Ishikawa (cell line): ENCODE measurements around the gene TM9SF1.

Source experiments
- CEBPB ChIP-seq: IDR thresholded peaks from 2 replicates; pipeline ENCODE4 v1.6.1; 2012
- CREB1 ChIP-seq: IDR thresholded peaks from 2 replicates; pipeline ENCODE4 v1.6.1; 2012; ENCODE audit warnings: low read depth
- EGR1 ChIP-seq: IDR thresholded peaks from 2 replicates; pipeline ENCODE4 v1.6.1; 2012
- EP300 ChIP-seq: IDR thresholded peaks from 2 replicates; pipeline ENCODE4 v1.6.1; 2012; ENCODE audit warnings: borderline replicate concordance
- FOXM1 ChIP-seq: IDR thresholded peaks from 2 replicates; pipeline ENCODE4 v1.6.1; 2012; ENCODE audit warnings: low read depth, borderline replicate concordance
- NFIC ChIP-seq: IDR thresholded peaks from 2 replicates; pipeline ENCODE4 v1.6.1; 2012
- RAD21 ChIP-seq: IDR thresholded peaks from 2 replicates; pipeline ENCODE4 v1.6.1; 2012; ENCODE audit warnings: low read depth
- TAF1 ChIP-seq: IDR thresholded peaks from 2 replicates; pipeline ENCODE4 v1.6.1; 2012; ENCODE audit warnings: low read depth, mild to moderate bottlenecking
- TCF12 ChIP-seq: IDR thresholded peaks from 2 replicates; pipeline ENCODE4 v1.6.1; 2012; ENCODE audit warnings: low read depth
- TEAD4 ChIP-seq: IDR thresholded peaks from 2 replicates; pipeline ENCODE4 v1.6.1; 2012
- YY1 ChIP-seq: IDR thresholded peaks from 2 replicates; pipeline ENCODE4 v1.6.1; 2012; ENCODE audit warnings: low read depth
- ZBTB7A ChIP-seq: IDR thresholded peaks from 2 replicates; pipeline ENCODE4 v1.6.1; 2012; ENCODE audit warnings: low read depth
- TF ChIP-seq, protein P1 (sequence below): IDR thresholded peaks from 2 replicates; pipeline ENCODE4 v1.6.1; 2012
- TF ChIP-seq, protein P2 (sequence below): IDR thresholded peaks from 2 replicates; pipeline ENCODE4 v1.6.1; 2012
- TF ChIP-seq, protein P3 (sequence below): IDR thresholded peaks from 2 replicates; pipeline ENCODE4 v1.6.1; 2012; ENCODE audit warnings: low read depth, mild to moderate bottlenecking

Gene TM9SF1

GRCh38 chr14:24231263-24232120, 36.3 kb upstream of the TM9SF1 start:
- TF ChIP-seq, protein P1, sequence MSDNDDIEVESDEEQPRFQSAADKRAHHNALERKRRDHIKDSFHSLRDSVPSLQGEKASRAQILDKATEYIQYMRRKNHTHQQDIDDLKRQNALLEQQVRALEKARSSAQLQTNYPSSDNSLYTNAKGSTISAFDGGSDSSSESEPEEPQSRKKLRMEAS, result no peak
- TF ChIP-seq ZBTB7A, result no peak
- TF ChIP-seq CREB1, result no peak
- no peak for TF ChIP-seq EGR1
- TF ChIP-seq TEAD4, result no peak
- TF ChIP-seq TAF1, result no peak
- TF ChIP-seq, protein P2, sequence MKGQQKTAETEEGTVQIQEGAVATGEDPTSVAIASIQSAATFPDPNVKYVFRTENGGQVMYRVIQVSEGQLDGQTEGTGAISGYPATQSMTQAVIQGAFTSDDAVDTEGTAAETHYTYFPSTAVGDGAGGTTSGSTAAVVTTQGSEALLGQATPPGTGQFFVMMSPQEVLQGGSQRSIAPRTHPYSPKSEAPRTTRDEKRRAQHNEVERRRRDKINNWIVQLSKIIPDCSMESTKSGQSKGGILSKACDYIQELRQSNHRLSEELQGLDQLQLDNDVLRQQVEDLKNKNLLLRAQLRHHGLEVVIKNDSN, result no peak; the same call in 1 of the 2 replicates
- no peak for TF ChIP-seq FOXM1
- no peak for TF ChIP-seq TCF12
- no peak for TF ChIP-seq YY1
- no peak for TF ChIP-seq NFIC
- no peak for TF ChIP-seq CEBPB
- TF ChIP-seq, protein P3, sequence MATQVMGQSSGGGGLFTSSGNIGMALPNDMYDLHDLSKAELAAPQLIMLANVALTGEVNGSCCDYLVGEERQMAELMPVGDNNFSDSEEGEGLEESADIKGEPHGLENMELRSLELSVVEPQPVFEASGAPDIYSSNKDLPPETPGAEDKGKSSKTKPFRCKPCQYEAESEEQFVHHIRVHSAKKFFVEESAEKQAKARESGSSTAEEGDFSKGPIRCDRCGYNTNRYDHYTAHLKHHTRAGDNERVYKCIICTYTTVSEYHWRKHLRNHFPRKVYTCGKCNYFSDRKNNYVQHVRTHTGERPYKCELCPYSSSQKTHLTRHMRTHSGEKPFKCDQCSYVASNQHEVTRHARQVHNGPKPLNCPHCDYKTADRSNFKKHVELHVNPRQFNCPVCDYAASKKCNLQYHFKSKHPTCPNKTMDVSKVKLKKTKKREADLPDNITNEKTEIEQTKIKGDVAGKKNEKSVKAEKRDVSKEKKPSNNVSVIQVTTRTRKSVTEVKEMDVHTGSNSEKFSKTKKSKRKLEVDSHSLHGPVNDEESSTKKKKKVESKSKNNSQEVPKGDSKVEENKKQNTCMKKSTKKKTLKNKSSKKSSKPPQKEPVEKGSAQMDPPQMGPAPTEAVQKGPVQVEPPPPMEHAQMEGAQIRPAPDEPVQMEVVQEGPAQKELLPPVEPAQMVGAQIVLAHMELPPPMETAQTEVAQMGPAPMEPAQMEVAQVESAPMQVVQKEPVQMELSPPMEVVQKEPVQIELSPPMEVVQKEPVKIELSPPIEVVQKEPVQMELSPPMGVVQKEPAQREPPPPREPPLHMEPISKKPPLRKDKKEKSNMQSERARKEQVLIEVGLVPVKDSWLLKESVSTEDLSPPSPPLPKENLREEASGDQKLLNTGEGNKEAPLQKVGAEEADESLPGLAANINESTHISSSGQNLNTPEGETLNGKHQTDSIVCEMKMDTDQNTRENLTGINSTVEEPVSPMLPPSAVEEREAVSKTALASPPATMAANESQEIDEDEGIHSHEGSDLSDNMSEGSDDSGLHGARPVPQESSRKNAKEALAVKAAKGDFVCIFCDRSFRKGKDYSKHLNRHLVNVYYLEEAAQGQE, result no peak
- no peak for TF ChIP-seq EP300
- TF ChIP-seq RAD21, result no peak

DNA sequence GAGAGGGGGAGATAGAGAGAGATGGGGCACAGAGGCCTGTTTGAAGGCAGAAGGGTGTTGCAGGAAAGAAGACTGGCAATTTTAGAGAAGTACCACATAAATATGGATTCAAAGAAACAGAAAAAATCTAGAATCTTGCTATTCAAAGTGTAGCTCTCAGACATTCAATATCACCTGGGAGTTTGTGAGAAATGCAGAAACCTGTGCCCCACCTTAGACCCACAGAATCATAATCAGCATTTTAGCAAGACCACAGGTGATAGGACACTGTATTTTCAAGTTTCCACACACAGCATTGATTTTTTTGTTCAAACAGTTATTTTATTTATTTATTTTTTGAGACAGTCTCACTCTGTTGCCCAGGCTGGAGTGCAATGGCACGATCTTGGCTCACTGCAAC, 33.7 kb upstream of the TM9SF1 start:
- TF ChIP-seq YY1 (no peak), ZBTB7A (no peak), EGR1 (no peak), TCF12 (no peak)
- TF ChIP-seq, protein P3, result no peak
- TF ChIP-seq, protein P2, result no peak

DNA sequence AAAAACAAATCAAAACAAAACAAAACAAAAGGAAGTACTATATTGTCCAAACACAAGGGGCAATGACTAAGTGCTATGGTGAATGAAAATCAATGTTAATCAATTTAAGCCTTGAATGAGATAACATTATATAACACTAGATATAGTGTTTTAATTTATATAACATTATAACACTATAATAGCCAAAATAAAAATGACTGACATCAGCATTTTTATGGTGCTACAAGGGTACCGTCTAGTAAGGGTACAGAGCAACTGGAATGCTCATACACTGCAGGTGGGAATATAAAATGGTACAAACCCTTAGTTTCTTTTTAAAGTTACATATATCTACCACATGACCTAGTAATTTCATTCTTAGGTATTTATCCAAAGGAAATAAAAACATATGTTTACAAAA, 31.2 kb upstream of the TM9SF1 start:
- TF ChIP-seq, protein P3, result no peak
- TF ChIP-seq EP300 (no peak), NFIC (no peak), FOXM1 (no peak), CREB1 (no peak), TEAD4 (no peak), RAD21 (no peak), TAF1 (no peak), ZBTB7A (no peak), YY1 (no peak), EGR1 (no peak), TCF12 (no peak), CEBPB (no peak)
- TF ChIP-seq, protein P2, result no peak
- TF ChIP-seq, protein P1, result no peak

- TF ChIP-seq, protein P1, result no peak
- TF ChIP-seq EP300 (no peak), TCF12 (no peak), EGR1 (no peak), YY1 (no peak), TAF1 (no peak), CREB1 (no peak), ZBTB7A (no peak), TEAD4 (no peak), NFIC (no peak), FOXM1 (no peak), RAD21 (no peak), CEBPB (no peak)
- TF ChIP-seq, protein P3, result no peak
- TF ChIP-seq, protein P2, result no peak
Measured at GRCh38 chr14:24224618-24225071, 29.4 kb upstream of the TM9SF1 start.
